ENCODE data around the gene ADGRD1. TPM values are rescaled to one million over a fixed set of nuclear protein-coding genes. Genes with fewer than 3 reads are reported as not detected.

Gene ADGRD1
- polyA plus RNA-seq, 1 of the 3 experiments (the other 2 are of a cell fraction), result not detected

DNA sequence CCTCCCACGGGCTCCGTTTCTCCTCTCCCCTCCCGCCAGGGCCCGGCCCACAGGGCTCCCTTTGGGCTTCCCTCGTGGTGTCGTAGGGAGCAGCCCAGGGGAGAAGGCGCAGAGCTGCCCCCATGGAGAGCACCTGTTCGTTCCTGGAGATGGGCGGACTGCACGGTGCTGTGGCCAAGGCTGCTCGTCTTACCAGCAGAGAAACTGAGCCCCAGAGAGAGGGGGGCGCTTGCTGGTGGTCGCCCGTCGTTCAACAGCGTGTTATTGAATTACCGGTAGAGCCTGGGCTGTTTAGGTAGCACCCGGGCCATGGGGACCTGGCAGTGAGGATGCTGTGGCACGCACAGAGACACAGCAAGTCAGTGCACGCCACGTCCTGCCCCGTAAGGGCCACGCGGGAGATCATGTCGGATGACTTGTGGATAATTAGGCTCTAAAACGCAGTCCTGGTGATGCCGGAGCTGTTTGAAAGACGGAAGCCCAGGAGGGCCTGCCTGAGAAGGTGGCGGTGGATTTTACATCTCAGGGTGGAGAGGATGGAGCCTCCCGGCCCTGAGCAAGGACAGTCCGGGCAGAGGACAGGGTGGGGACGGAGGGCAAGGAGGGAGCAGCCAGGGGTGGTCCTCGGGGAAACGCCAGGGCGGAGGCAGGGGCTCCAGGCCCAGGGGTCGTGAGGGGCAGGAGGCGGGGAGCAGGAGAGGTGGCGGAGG, 134.4 kb downstream of the ADGRD1 start:
- H3K27me3 ChIP-seq (ENCODE audit: insufficient read depth), result no peaks in the 10 kb centered on the region
- no peak overlapping the region for H3K4me2 ChIP-seq
- H3K4me1 ChIP-seq (ENCODE audit: control insufficient read depth in 1 of 2, insufficient read depth in 2 of 2, low read depth in 1 of 2, low read length in 1 of 2), result peaks cover 0 to 4% of the 10 kb centered on the region in 2 experiments; a peak in 1 of 4 replicates
- CTCF ChIA-PET, result no interaction called here
- TF ChIP-seq, protein P1, sequence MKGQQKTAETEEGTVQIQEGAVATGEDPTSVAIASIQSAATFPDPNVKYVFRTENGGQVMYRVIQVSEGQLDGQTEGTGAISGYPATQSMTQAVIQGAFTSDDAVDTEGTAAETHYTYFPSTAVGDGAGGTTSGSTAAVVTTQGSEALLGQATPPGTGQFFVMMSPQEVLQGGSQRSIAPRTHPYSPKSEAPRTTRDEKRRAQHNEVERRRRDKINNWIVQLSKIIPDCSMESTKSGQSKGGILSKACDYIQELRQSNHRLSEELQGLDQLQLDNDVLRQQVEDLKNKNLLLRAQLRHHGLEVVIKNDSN (IDR thresholded peaks at IDR 0.05; ENCODE audit: borderline replicate concordance, low read depth), result no peak
- no peak for TF ChIP-seq RXRA (IDR thresholded peaks at IDR 0.05; ENCODE audit: borderline replicate concordance, low read depth)
- no peak for TF ChIP-seq SMC3 (IDR thresholded peaks at IDR 0.05; ENCODE audit: low read depth, low read length)
- no peak for TF ChIP-seq GABPA (IDR thresholded peaks at IDR 0.05; ENCODE audit: low read depth)
- TF ChIP-seq, protein P2, sequence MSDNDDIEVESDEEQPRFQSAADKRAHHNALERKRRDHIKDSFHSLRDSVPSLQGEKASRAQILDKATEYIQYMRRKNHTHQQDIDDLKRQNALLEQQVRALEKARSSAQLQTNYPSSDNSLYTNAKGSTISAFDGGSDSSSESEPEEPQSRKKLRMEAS (IDR thresholded peaks at IDR 0.05; ENCODE audit: low read depth), result no peak
- no peak for TF ChIP-seq NRF1 (IDR thresholded peaks at IDR 0.05; ENCODE audit: low read depth, low read length)
- TF ChIP-seq TAF1 (IDR thresholded peaks at IDR 0.05; ENCODE audit: borderline replicate concordance, low read depth, low read length), result no peak
- no peak for TF ChIP-seq RFX5 (IDR thresholded peaks at IDR 0.05; ENCODE audit: low read length)
- no peak for TF ChIP-seq MXI1 (IDR thresholded peaks at IDR 0.05; ENCODE audit: low read depth, low read length)
- no peak for TF ChIP-seq GATA2 (CRISPR knock-in tag; IDR thresholded peaks at IDR 0.05)
- TF ChIP-seq FOSL2 (IDR thresholded peaks at IDR 0.05; ENCODE audit: borderline replicate concordance, low read depth), result no peak
- no peak overlapping the region for H2AFZ ChIP-seq (ENCODE audit: low read depth)
- H3K79me2 ChIP-seq (ENCODE audit: insufficient read depth), result no peaks in the 10 kb centered on the region
- H4K20me1 ChIP-seq (ENCODE audit: insufficient read depth), result no peaks in the 10 kb centered on the region
- no peaks in the 10 kb centered on the region for H3K36me3 ChIP-seq (replicated peaks in 1 of 2; ENCODE audit: control insufficient read depth in 1 of 2, insufficient read depth in 2 of 2, low read length in 1 of 2)
- no peak overlapping the region for H3K27ac ChIP-seq (ENCODE audit: low read depth in 2 of 2, low read length in 1 of 2)
- DNase-seq, result no peak
- H3F3A ChIP-seq (replicated peaks; ENCODE audit: insufficient read depth), result no peaks in the 10 kb centered on the region
- no peaks in the 10 kb centered on the region for H3K9me3 ChIP-seq
- POLR2A ChIA-PET, result no interaction called here
- no peak overlapping the region for H3K4me3 ChIP-seq (ENCODE audit: low read depth in 2 of 2, low read length in 1 of 2)
- no peak overlapping the region for H3K9ac ChIP-seq
- WGBS (ENCODE audit: low lambda C conversion rate), result 62% methylated on average over 32 of the region's 38 CpGs
- no peaks in the 10 kb centered on the region for H3K9me2 ChIP-seq

DNA sequence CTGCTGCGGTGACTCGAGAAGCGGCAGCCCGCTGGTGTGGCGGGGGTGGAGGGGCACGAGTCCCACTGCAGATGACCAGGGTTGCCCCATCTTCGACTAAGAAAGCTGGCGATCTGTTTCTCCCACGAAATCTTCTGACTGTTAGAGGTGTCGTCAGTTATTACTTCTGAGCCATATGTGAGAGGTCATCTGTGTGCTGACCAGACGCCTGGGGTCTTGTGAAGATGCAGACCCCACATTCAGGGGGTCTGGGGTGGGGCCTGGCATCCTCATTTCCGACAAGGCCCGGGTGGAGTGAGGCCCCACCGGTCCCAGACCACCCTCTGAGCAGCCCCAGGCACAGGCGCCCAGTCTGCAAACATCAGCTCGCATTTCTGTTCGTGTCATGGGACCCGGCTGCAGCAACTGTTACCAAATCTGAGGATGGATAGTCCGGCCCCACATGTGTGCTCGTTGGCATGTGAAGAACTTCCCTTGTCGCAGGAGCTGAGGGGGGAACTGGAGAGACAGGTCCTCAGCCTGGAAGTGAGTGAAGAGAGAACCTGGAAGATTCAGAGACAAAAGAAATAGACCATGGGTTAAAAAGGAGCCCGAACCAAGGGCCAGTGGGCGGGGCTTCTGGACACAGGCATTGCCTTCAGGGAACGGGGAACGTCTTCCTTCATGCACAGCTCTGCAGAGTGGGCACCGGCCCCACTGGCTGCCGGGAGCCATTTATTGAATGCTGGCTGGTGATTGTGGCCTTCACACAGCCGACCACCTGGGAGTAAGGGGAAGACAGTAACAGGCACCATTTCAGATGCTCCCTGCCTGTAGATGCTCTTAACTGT, 135.2 kb downstream of the ADGRD1 start:
- no peak for DNase-seq
- H3K4me1 ChIP-seq (ENCODE audit: control insufficient read depth in 1 of 2, insufficient read depth in 2 of 2, low read depth in 1 of 2, low read length in 1 of 2), result peaks cover 0 to 4% of the 10 kb centered on the region in 2 experiments; a peak in 1 of 4 replicates
- H3K4me2 ChIP-seq, result no peak overlapping the region
- H4K20me1 ChIP-seq (ENCODE audit: insufficient read depth), result no peaks in the 10 kb centered on the region
- ChIA-PET CTCF (interaction anchor here (1.5 kb wide), 1 partner anchor 15 kb away, joined by 7 read pairs; no protein-coding TSS in a partner anchor), POLR2A (no interaction called here)
- no peaks in the 10 kb centered on the region for H3K9me3 ChIP-seq
- no peaks in the 10 kb centered on the region for H3K79me2 ChIP-seq (ENCODE audit: insufficient read depth)
- no peaks in the 10 kb centered on the region for H3K27me3 ChIP-seq (ENCODE audit: insufficient read depth)
- no peaks in the 10 kb centered on the region for H3K36me3 ChIP-seq (replicated peaks in 1 of 2; ENCODE audit: control insufficient read depth in 1 of 2, insufficient read depth in 2 of 2, low read length in 1 of 2)
- no peaks in the 10 kb centered on the region for H3K9me2 ChIP-seq
- no peak overlapping the region for H3K9ac ChIP-seq
- no peak overlapping the region for H2AFZ ChIP-seq (ENCODE audit: low read depth)
- no peak overlapping the region for H3K4me3 ChIP-seq (ENCODE audit: low read depth in 2 of 2, low read length in 1 of 2)
- WGBS (ENCODE audit: low lambda C conversion rate), result 56% methylated on average over 22 of the region's 28 CpGs
- no peak overlapping the region for H3K27ac ChIP-seq (ENCODE audit: low read depth in 2 of 2, low read length in 1 of 2)
- H3F3A ChIP-seq (replicated peaks; ENCODE audit: insufficient read depth), result no peaks in the 10 kb centered on the region
- TF ChIP-seq, protein P2 (IDR thresholded peaks at IDR 0.05; ENCODE audit: low read depth), result no peak
- TF ChIP-seq SIN3A (IDR thresholded peaks at IDR 0.05; ENCODE audit: borderline replicate concordance, low read depth, low read length) (no peak), NFIC (IDR thresholded peaks at IDR 0.05; ENCODE audit: borderline replicate concordance) (no peak), EZH2phosphoT487 (IDR thresholded peaks at IDR 0.05; ENCODE audit: borderline replicate concordance, low read depth) (no peak), NRF1 (IDR thresholded peaks at IDR 0.05; ENCODE audit: low read depth, low read length) (no peak), GATA2 (CRISPR knock-in tag; IDR thresholded peaks at IDR 0.05) (no peak), EP300 (IDR thresholded peaks at IDR 0.05; ENCODE audit: borderline replicate concordance in 1 of 2, low read depth in 1 of 2, low read length in 1 of 2) (no peak)
- TF ChIP-seq, protein P3, sequence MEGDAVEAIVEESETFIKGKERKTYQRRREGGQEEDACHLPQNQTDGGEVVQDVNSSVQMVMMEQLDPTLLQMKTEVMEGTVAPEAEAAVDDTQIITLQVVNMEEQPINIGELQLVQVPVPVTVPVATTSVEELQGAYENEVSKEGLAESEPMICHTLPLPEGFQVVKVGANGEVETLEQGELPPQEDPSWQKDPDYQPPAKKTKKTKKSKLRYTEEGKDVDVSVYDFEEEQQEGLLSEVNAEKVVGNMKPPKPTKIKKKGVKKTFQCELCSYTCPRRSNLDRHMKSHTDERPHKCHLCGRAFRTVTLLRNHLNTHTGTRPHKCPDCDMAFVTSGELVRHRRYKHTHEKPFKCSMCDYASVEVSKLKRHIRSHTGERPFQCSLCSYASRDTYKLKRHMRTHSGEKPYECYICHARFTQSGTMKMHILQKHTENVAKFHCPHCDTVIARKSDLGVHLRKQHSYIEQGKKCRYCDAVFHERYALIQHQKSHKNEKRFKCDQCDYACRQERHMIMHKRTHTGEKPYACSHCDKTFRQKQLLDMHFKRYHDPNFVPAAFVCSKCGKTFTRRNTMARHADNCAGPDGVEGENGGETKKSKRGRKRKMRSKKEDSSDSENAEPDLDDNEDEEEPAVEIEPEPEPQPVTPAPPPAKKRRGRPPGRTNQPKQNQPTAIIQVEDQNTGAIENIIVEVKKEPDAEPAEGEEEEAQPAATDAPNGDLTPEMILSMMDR (IDR thresholded peaks at IDR 0.05), result no peak
- TF ChIP-seq, protein P4, sequence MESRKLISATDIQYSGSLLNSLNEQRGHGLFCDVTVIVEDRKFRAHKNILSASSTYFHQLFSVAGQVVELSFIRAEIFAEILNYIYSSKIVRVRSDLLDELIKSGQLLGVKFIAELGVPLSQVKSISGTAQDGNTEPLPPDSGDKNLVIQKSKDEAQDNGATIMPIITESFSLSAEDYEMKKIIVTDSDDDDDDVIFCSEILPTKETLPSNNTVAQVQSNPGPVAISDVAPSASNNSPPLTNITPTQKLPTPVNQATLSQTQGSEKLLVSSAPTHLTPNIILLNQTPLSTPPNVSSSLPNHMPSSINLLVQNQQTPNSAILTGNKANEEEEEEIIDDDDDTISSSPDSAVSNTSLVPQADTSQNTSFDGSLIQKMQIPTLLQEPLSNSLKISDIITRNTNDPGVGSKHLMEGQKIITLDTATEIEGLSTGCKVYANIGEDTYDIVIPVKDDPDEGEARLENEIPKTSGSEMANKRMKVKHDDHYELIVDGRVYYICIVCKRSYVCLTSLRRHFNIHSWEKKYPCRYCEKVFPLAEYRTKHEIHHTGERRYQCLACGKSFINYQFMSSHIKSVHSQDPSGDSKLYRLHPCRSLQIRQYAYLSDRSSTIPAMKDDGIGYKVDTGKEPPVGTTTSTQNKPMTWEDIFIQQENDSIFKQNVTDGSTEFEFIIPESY (IDR thresholded peaks at IDR 0.05; ENCODE audit: borderline replicate concordance, low read depth), result no peak
- TF ChIP-seq, protein P5, sequence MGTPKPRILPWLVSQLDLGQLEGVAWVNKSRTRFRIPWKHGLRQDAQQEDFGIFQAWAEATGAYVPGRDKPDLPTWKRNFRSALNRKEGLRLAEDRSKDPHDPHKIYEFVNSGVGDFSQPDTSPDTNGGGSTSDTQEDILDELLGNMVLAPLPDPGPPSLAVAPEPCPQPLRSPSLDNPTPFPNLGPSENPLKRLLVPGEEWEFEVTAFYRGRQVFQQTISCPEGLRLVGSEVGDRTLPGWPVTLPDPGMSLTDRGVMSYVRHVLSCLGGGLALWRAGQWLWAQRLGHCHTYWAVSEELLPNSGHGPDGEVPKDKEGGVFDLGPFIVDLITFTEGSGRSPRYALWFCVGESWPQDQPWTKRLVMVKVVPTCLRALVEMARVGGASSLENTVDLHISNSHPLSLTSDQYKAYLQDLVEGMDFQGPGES (IDR thresholded peaks at IDR 0.05; ENCODE audit: low read depth, low read length), result no peak

Measured in SK-N-SH (cell line).